Chondrocyte (in vitro differentiated cells): ENCODE data around the gene SDK2. TPM values are rescaled to one million over a fixed set of nuclear protein-coding genes. Genes with fewer than 3 reads are reported as not detected.

ENCODE experiments used
- DNase-seq: peaks from one replicate; pipeline ENCODE4 v3.0.0; 2021; ENCODE audit warnings: mixed read lengths, low spot score
- H3K27ac Mint-ChIP-seq: one replicate; pipeline ENCODE4 v1.8.0; 2021; ENCODE audit warnings: mild to moderate bottlenecking, moderate library complexity, mixed read lengths; ENCODE audit not compliant: unreplicated experiment
- H3K27me3 Mint-ChIP-seq: 2 replicates; pipeline ENCODE4 v1.8.0; 2021; ENCODE audit warnings: low read depth, mixed read lengths
- H3K36me3 Mint-ChIP-seq: 2 replicates; pipeline ENCODE4 v1.8.0; 2021; ENCODE audit warnings: low read depth, mixed read lengths
- H3K4me1 Mint-ChIP-seq: 2 replicates; pipeline ENCODE4 v1.8.0; 2021; ENCODE audit warnings: low read depth, mild to moderate bottlenecking, mixed read lengths
- H3K4me3 Mint-ChIP-seq: one replicate; pipeline ENCODE4 v1.8.0; 2021; ENCODE audit warnings: mild to moderate bottlenecking, moderate library complexity, mixed read lengths; ENCODE audit not compliant: unreplicated experiment
- H3K9me3 Mint-ChIP-seq: 2 replicates; pipeline ENCODE4 v1.8.0; 2021; ENCODE audit warnings: low read depth, mixed read lengths
- CTCF ChIP-seq: fragments of 200-600 bp; sonication (generic); IDR thresholded peaks from 2 replicates; pipeline ENCODE4 v1.5.0; 2021; ENCODE audit warnings: antibody characterized with exemption, mild to moderate bottlenecking, moderate library complexity
- total RNA-seq: library from RNA; stranded (reverse); gene quantifications from 3 replicates; pipeline ENCODE4 v1.2.1, GENCODE V29; 2021

Gene SDK2
- total RNA-seq, 1 donor from 2014 or later: 15.8 TPM

- no peak for DNase-seq
- H3K4me1 Mint-ChIP-seq: peaks cover 41% of the 10 kb centered on the region
- peaks cover 4% of the 10 kb centered on the region for H3K36me3 Mint-ChIP-seq
- no peaks in the 10 kb centered on the region for H3K9me3 Mint-ChIP-seq
- H3K4me3 Mint-ChIP-seq: no peak overlapping the region
- no peaks in the 10 kb centered on the region for H3K27me3 Mint-ChIP-seq
- TF ChIP-seq CTCF: peak; percentile 14
- no peak overlapping the region for H3K27ac Mint-ChIP-seq
Measured at GRCh38 chr17:73340093-73340596, 304.1 kb downstream of the SDK2 start.

- no peak for DNase-seq
- no peaks in the 10 kb centered on the region for H3K9me3 Mint-ChIP-seq
- H3K27me3 Mint-ChIP-seq: no peaks in the 10 kb centered on the region
- no peak overlapping the region for H3K4me3 Mint-ChIP-seq
- no peak overlapping the region for H3K27ac Mint-ChIP-seq
- H3K4me1 Mint-ChIP-seq: peaks cover 33% of the 10 kb centered on the region
- no peak for TF ChIP-seq CTCF
- H3K36me3 Mint-ChIP-seq: peaks cover 4% of the 10 kb centered on the region
Measured at GRCh38 chr17:73338566-73339197, 305.6 kb downstream of the SDK2 start.

- H3K4me3 Mint-ChIP-seq: no peak overlapping the region
- DNase-seq: no peak
- peaks cover 4% of the 10 kb centered on the region for H3K36me3 Mint-ChIP-seq
- no peaks in the 10 kb centered on the region for H3K9me3 Mint-ChIP-seq
- TF ChIP-seq CTCF: no peak
- no peak overlapping the region for H3K27ac Mint-ChIP-seq
- peaks cover 27% of the 10 kb centered on the region for H3K4me1 Mint-ChIP-seq
- H3K27me3 Mint-ChIP-seq: no peaks in the 10 kb centered on the region
Measured at GRCh38 chr17:73338050-73338521, 306.2 kb downstream of the SDK2 start.

GRCh38 chr17:73337330-73337710 lies 306.9 kb downstream of the SDK2 start:
- H3K27ac Mint-ChIP-seq: no peak overlapping the region
- no peak for TF ChIP-seq CTCF
- H3K36me3 Mint-ChIP-seq: peaks cover 4% of the 10 kb centered on the region
- H3K27me3 Mint-ChIP-seq: no peaks in the 10 kb centered on the region
- no peak overlapping the region for H3K4me3 Mint-ChIP-seq
- no peaks in the 10 kb centered on the region for H3K9me3 Mint-ChIP-seq
- DNase-seq: no peak
- peaks cover 22% of the 10 kb centered on the region for H3K4me1 Mint-ChIP-seq

GRCh38 chr17:73336408-73337329 lies 307.6 kb downstream of the SDK2 start:
- Mint-ChIP-seq H3K36me3 (peaks cover 4% of the 10 kb centered on the region), H3K27ac (no peak overlapping the region), H3K27me3 (no peaks in the 10 kb centered on the region), H3K4me3 (no peak overlapping the region), H3K9me3 (no peaks in the 10 kb centered on the region), H3K4me1 (peaks cover 15% of the 10 kb centered on the region)
- no peak for DNase-seq
- no peak for TF ChIP-seq CTCF
